Upper lobe of right lung (tissue), 1 donor: Measurements from ENCODE around the gene INHBB. TPM values are rescaled to one million over a fixed set of nuclear protein-coding genes. Genes with fewer than 3 reads are reported as not detected.
A peak's percentile ranks its signal among the peaks of the same experiment; 100 is the strongest.

Experiments used
- ATAC-seq: fragments of 200-7000 bp; cut with Tn5 transposase; one replicate; pipeline ENCODE4 v1.9.1; 2020; ENCODE audit warnings: mild to moderate bottlenecking, moderate library complexity
- DNase-seq: peaks from one replicate; pipeline ENCODE4 v3.0.0-alpha.2; 2020
- H3K27ac ChIP-seq: fragments of 200-600 bp; one replicate; pipeline ENCODE4 v1.8.0; 2022
- H3K27me3 ChIP-seq: fragments of 200-600 bp; one replicate; pipeline ENCODE4 v1.8.0; 2022; ENCODE audit warnings: mild to moderate bottlenecking
- H3K36me3 ChIP-seq: fragments of 200-600 bp; one replicate; pipeline ENCODE4 v1.8.0; 2022
- H3K4me1 ChIP-seq: fragments of 200-600 bp; one replicate; pipeline ENCODE4 v1.8.0; 2022
- H3K4me3 ChIP-seq: fragments of 200-600 bp; one replicate; pipeline ENCODE4 v1.8.0; 2022; ENCODE audit warnings: mild to moderate bottlenecking
- H3K9me3 ChIP-seq: fragments of 200-600 bp; one replicate; pipeline ENCODE4 v1.8.0; 2022
- CTCF ChIP-seq: fragments of 200-600 bp; IDR thresholded peaks from one replicate; pipeline ENCODE4 v1.8.0; 2022; ENCODE audit warnings: antibody characterized with exemption
- intact Hi-C: fragments of 100-400 bp; cut with DNase I; formaldehyde crosslinking; loops from one replicate; pipeline ENCODE4 v1.11.0; 2022
- total RNA-seq: library from RNA; stranded (reverse); fragmentation: NEBNext Ultra II Directional; extraction: Animal tissue kit (Norgen Biotek cat#: 25700); gene quantifications from one replicate; pipeline ENCODE4 v1.2.1, GENCODE V29; 2021
- donor health status: DM: no; HTN: yes; CAD: no; lungs with severe emphysema.

The INHBB gene
- total RNA-seq, 1 donor from 2014 or later, result 12.3 TPM

GRCh38 chr2:120334068-120334467, 11.9 kb upstream of the INHBB start:
- no peak overlapping the region for H3K27ac ChIP-seq
- H3K4me3 ChIP-seq, result no peak overlapping the region
- no peaks in the 10 kb centered on the region for H3K36me3 ChIP-seq
- H3K4me1 ChIP-seq, result no peaks in the 10 kb centered on the region
- ATAC-seq (no peak), DNase-seq (no peak)
- no peaks in the 10 kb centered on the region for H3K9me3 ChIP-seq
- intact Hi-C loops, result no loop called here
- peaks cover 10% of the 10 kb centered on the region for H3K27me3 ChIP-seq
- TF ChIP-seq CTCF, result no peak

GRCh38 chr2:120336749-120337148, 9.2 kb upstream of the INHBB start:
- Histone ChIP-seq H3K27me3 (peaks cover 22% of the 10 kb centered on the region), H3K36me3 (no peaks in the 10 kb centered on the region), H3K9me3 (no peaks in the 10 kb centered on the region), H3K27ac (no peak overlapping the region), H3K4me3 (no peak overlapping the region), H3K4me1 (no peaks in the 10 kb centered on the region)
- ATAC-seq (no peak), DNase-seq (no peak)
- intact Hi-C loops, result no loop called here
- no peak for TF ChIP-seq CTCF

- peaks cover 1% of the 10 kb centered on the region for H3K4me1 ChIP-seq
- no peaks in the 10 kb centered on the region for H3K36me3 ChIP-seq
- peaks cover 34% of the 10 kb centered on the region for H3K27me3 ChIP-seq
- H3K27ac ChIP-seq, result no peak overlapping the region
- peak; percentile 45 for ATAC-seq
- H3K9me3 ChIP-seq, result no peaks in the 10 kb centered on the region
- no peak for TF ChIP-seq CTCF
- no peak for DNase-seq
- intact Hi-C loops, result no loop called here
- no peak overlapping the region for H3K4me3 ChIP-seq
Measured at GRCh38 chr2:120338015-120338414, 7.9 kb upstream of the INHBB start.

- Histone ChIP-seq H3K36me3 (no peaks in the 10 kb centered on the region), H3K4me1 (peaks cover 18% of the 10 kb centered on the region), H3K27ac (no peak overlapping the region), H3K27me3 (peaks cover 58% of the 10 kb centered on the region), H3K4me3 (no peak overlapping the region), H3K9me3 (no peaks in the 10 kb centered on the region)
- intact Hi-C loops, result loop anchor here (5.0 kb wide), 2 partner anchors 210 to 340 kb away; no protein-coding TSS in a partner anchor
- DNase-seq (no peak), ATAC-seq (no peak)
- TF ChIP-seq CTCF, result no peak
Measured at GRCh38 chr2:120341977-120342376, 4.0 kb upstream of the INHBB start.

GRCh38 chr2:120342446-120342845, 3.5 kb upstream of the INHBB start:
- no peak for TF ChIP-seq CTCF
- H3K27ac ChIP-seq, result no peak overlapping the region
- H3K27me3 ChIP-seq, result peaks cover 58% of the 10 kb centered on the region
- DNase-seq (no peak), ATAC-seq (no peak)
- no peaks in the 10 kb centered on the region for H3K9me3 ChIP-seq
- intact Hi-C loops, result loop anchor here (5.0 kb wide), 2 partner anchors 210 to 340 kb away; no protein-coding TSS in a partner anchor
- no peaks in the 10 kb centered on the region for H3K36me3 ChIP-seq
- H3K4me3 ChIP-seq, result no peak overlapping the region
- peaks cover 22% of the 10 kb centered on the region for H3K4me1 ChIP-seq

GRCh38 chr2:120343100-120343432, 2.9 kb upstream of the INHBB start:
- H3K9me3 ChIP-seq, result no peaks in the 10 kb centered on the region
- ATAC-seq, result no peak

More at GRCh38 chr2:120343100-120343432, 2.9 kb upstream of the INHBB start:
- Histone ChIP-seq H3K4me3 (no peak overlapping the region), H3K27ac (no peak overlapping the region), H3K36me3 (no peaks in the 10 kb centered on the region), H3K27me3 (peaks cover 58% of the 10 kb centered on the region), H3K4me1 (peaks cover 28% of the 10 kb centered on the region)
- no peak for DNase-seq
- intact Hi-C loops, result loop anchor here (5.0 kb wide), 2 partner anchors 209 to 339 kb away; no protein-coding TSS in a partner anchor
- no peak for TF ChIP-seq CTCF
